T-cell (primary cell): Measurements from ENCODE around the gene DGKD. TPM values are rescaled to one million over a fixed set of nuclear protein-coding genes. Genes with fewer than 3 reads are reported as not detected.

Source experiments
- ATAC-seq, 4 experiments: fragments of 200-7000 bp in 3 of 4; fragments of 150-1000 bp in 1 of 4; cut with Tn5 transposase; replicated peaks in 1 of 4; 1 replicate in 3 of 4; 2 replicates in 1 of 4; pipeline ENCODE4 v1.10.0; 2021; ENCODE audit warnings: moderate library complexity in 3 of 4, mild to moderate bottlenecking in 2 of 4, moderate number of reproducible peaks in 1 of 4
- CTCF ChIA-PET, 2 donors: fragments of 300-600 bp; sonication (Branson Sonifier 250); formaldehyde crosslinking; loops; one replicate each; lab custom pipeline; 2022; ENCODE audit warnings: antibody characterized with exemption in 2 of 2; lab: Charles Lee
- POLR2A ChIA-PET, 2 donors: fragments of 300-600 bp; sonication (Branson Sonifier 250); formaldehyde crosslinking; loops; one replicate each; lab custom pipeline; 2022; ENCODE audit warnings: antibody characterized with exemption in 2 of 2; lab: Charles Lee
- DNase-seq, 35 experiments: peaks; one replicate each; pipeline versions ENCODE4 v3.0.0 to v3.0.0-alpha.2; 2013 to 2023
- H3K27ac ChIP-seq: one replicate; pipeline ENCODE4 v1.5.1; 2013; ENCODE audit warnings: low read length
- H3K27me3 ChIP-seq, 2 experiments: replicated peaks in 1 of 2; 1 replicate in 1 of 2; 2 replicates in 1 of 2; pipeline versions ENCODE4 v1.6.1 to v1.7.0; 2013; ENCODE audit warnings: low read length in 1 of 2, mixed read lengths in 1 of 2; ENCODE audit not compliant: control insufficient read depth in 2 of 2, insufficient read depth in 2 of 2; ENCODE audit errors: extremely low read depth in 1 of 2
- H3K36me3 ChIP-seq, 2 donors: 1 replicate in 1 of 2; 2 replicates in 1 of 2; pipeline versions ENCODE4 v1.6.1 to v1.7.0; 2013; ENCODE audit warnings: low read length in 1 of 2; ENCODE audit not compliant: control insufficient read depth in 2 of 2, insufficient read depth in 1 of 2; ENCODE audit errors: extremely low read depth in 1 of 2
- H3K4me1 ChIP-seq, 2 experiments: 1 replicate in 1 of 2; 2 replicates in 1 of 2; pipeline versions ENCODE4 v1.6.1 to v1.7.0; 2013; ENCODE audit warnings: low read length in 2 of 2, mixed read lengths in 1 of 2; ENCODE audit not compliant: insufficient read depth in 2 of 2, control insufficient read depth in 1 of 2; ENCODE audit errors: extremely low read depth in 1 of 2
- H3K4me3 ChIP-seq, 2 donors: 1 replicate in 1 of 2; 2 replicates in 1 of 2; pipeline versions ENCODE4 v1.5.1 to v1.7.0; 2013; ENCODE audit warnings: mild to moderate bottlenecking in 2 of 2, low read length in 1 of 2, moderate library complexity in 1 of 2; ENCODE audit not compliant: control insufficient read depth in 1 of 2; ENCODE audit errors: extremely low read depth in 1 of 2
- H3K9me3 ChIP-seq: 2 replicates; pipeline ENCODE4 v1.7.0; 2013
- H3K27ac Mint-ChIP-seq, 2 donors: one replicate each; pipeline ENCODE4 v1.8.0; 2020 to 2021; ENCODE audit warnings: mild to moderate bottlenecking in 2 of 2, mixed read lengths in 2 of 2
- H3K27me3 Mint-ChIP-seq, 2 donors: one replicate each; pipeline ENCODE4 v1.8.0; 2021 to 2022; ENCODE audit warnings: mixed read lengths in 2 of 2
- H3K36me3 Mint-ChIP-seq: one replicate; pipeline ENCODE4 v1.8.0; 2021; ENCODE audit warnings: mixed read lengths
- H3K4me1 Mint-ChIP-seq, 3 donors: one replicate each; pipeline ENCODE4 v1.8.0; 2020 to 2022; ENCODE audit warnings: mixed read lengths in 3 of 3, mild to moderate bottlenecking in 1 of 3
- H3K4me3 Mint-ChIP-seq, 3 donors: one replicate each; pipeline ENCODE4 v1.8.0; 2020 to 2022; ENCODE audit warnings: mild to moderate bottlenecking in 3 of 3, mixed read lengths in 3 of 3, moderate library complexity in 3 of 3
- H3K9me3 Mint-ChIP-seq, 3 donors: one replicate each; pipeline ENCODE4 v1.8.0; 2020 to 2022; ENCODE audit warnings: mixed read lengths in 3 of 3
- WGBS: methylation state at CpG from one replicate; pipeline ENCODE4 v1.1.5; 2013; ENCODE audit warnings: missing lambda C conversion rate; ENCODE audit not compliant: insufficient coverage; 5-methylcytosine and 5-hydroxymethylcytosine counted together
- total RNA-seq, 35 experiments: library from RNA in 6 of 35; stranded (reverse) in 6 of 35; fragments of 120-200 nt in 1 of 35; gene quantifications; one replicate each; pipeline versions ENCODE4 v1.2.1 to v1.2.4 and lab custom pipeline; 2013 to 2026

The DGKD gene
- total RNA-seq, 5 donors from 2014 or later (not counting 1 experiment from before 2014, with no cell fraction given): 143 to 254 (median 163) TPM

- no peak for ATAC-seq
Observed at GRCh38 chr2:233456111-233456510, 101.8 kb downstream of the DGKD start.

GRCh38 chr2:233456934-233457333, 102.6 kb downstream of the DGKD start:
- DNase-seq: no peak
- ChIA-PET CTCF (no interaction called here), POLR2A (no interaction called here)
- peaks cover 45 to 96% of the 10 kb centered on the region in 2 donors for H3K36me3 ChIP-seq
- no peaks in the 10 kb centered on the region for H3K27me3 Mint-ChIP-seq
- no peaks in the 10 kb centered on the region for H3K4me1 ChIP-seq
- peaks cover 0 to 5% (median 0%) of the 10 kb centered on the region in 3 donors for H3K4me1 Mint-ChIP-seq
- H3K27ac ChIP-seq: no peak overlapping the region
- no peak overlapping the region for H3K4me3 ChIP-seq
- H3K27me3 ChIP-seq: no peaks in the 10 kb centered on the region
- no peak overlapping the region for H3K27ac Mint-ChIP-seq
- H3K4me3 Mint-ChIP-seq: no peak overlapping the region
- 100% methylated on average over 1 of the region's 5 CpGs for WGBS
- H3K36me3 Mint-ChIP-seq: peaks cover 61% of the 10 kb centered on the region
- no peak for ATAC-seq
- no peaks in the 10 kb centered on the region for H3K9me3 ChIP-seq
- no peaks in the 10 kb centered on the region for H3K9me3 Mint-ChIP-seq

More at GRCh38 chr2:233456111-233456510, 101.8 kb downstream of the DGKD start:
- Mint-ChIP-seq H3K27ac (no peak overlapping the region), H3K4me1 (peaks cover 0 to 5% (median 0%) of the 10 kb centered on the region in 3 donors), H3K27me3 (no peaks in the 10 kb centered on the region), H3K9me3 (no peaks in the 10 kb centered on the region), H3K36me3 (peaks cover 55% of the 10 kb centered on the region), H3K4me3 (no peak overlapping the region)
- DNase-seq: no peak
- H3K27me3 ChIP-seq: no peaks in the 10 kb centered on the region
- CTCF ChIA-PET: no interaction called here
- H3K4me1 ChIP-seq: no peaks in the 10 kb centered on the region
- POLR2A ChIA-PET: interaction anchor here in 1 of 2 donors (0.6 kb wide), 1 partner anchor 55 kb away, joined by 10 read pairs; no protein-coding TSS in a partner anchor
- no peak overlapping the region for H3K4me3 ChIP-seq
- H3K36me3 ChIP-seq: peaks cover 36 to 96% of the 10 kb centered on the region in 2 donors
- no peak overlapping the region for H3K27ac ChIP-seq
- 99% methylated on average over 9 of the region's 11 CpGs for WGBS
- no peaks in the 10 kb centered on the region for H3K9me3 ChIP-seq

GRCh38 chr2:233457356-233457755, 103.1 kb downstream of the DGKD start:
- no peaks in the 10 kb centered on the region for H3K9me3 Mint-ChIP-seq
- ChIA-PET CTCF (no interaction called here), POLR2A (interaction anchor here in 1 of 2 donors (0.5 kb wide), 1 partner anchor 1567 kb away, joined by 4 read pairs; no protein-coding TSS in a partner anchor)
- Histone ChIP-seq H3K27ac (no peak overlapping the region), H3K4me1 (no peaks in the 10 kb centered on the region), H3K4me3 (no peak overlapping the region), H3K27me3 (no peaks in the 10 kb centered on the region), H3K36me3 (peaks cover 46 to 96% of the 10 kb centered on the region in 2 donors), H3K9me3 (no peaks in the 10 kb centered on the region)
- ATAC-seq (no peak), DNase-seq (no peak)
- no peak overlapping the region for H3K27ac Mint-ChIP-seq
- H3K36me3 Mint-ChIP-seq: peaks cover 61% of the 10 kb centered on the region
- WGBS: 96% methylated on average over 5 of the region's 5 CpGs
- no peaks in the 10 kb centered on the region for H3K27me3 Mint-ChIP-seq
- peaks cover 0 to 5% (median 0%) of the 10 kb centered on the region in 3 donors for H3K4me1 Mint-ChIP-seq
- no peak overlapping the region for H3K4me3 Mint-ChIP-seq

GRCh38 chr2:233458031-233458610, 103.8 kb downstream of the DGKD start:
- WGBS: 99% methylated on average over 19 of the region's 20 CpGs
- Histone ChIP-seq H3K4me1 (no peaks in the 10 kb centered on the region), H3K9me3 (no peaks in the 10 kb centered on the region), H3K27me3 (no peaks in the 10 kb centered on the region), H3K36me3 (peaks cover 42 to 96% of the 10 kb centered on the region in 2 donors), H3K4me3 (no peak overlapping the region), H3K27ac (no peak overlapping the region)
- no peaks in the 10 kb centered on the region for H3K27me3 Mint-ChIP-seq
- peaks cover 0 to 5% (median 0%) of the 10 kb centered on the region in 3 donors for H3K4me1 Mint-ChIP-seq
- DNase-seq: no peak
- H3K27ac Mint-ChIP-seq: no peak overlapping the region
- ATAC-seq: no peak
- H3K36me3 Mint-ChIP-seq: peaks cover 63% of the 10 kb centered on the region
- ChIA-PET POLR2A (interaction anchor here in 1 of 2 donors (0.5 kb wide), 1 partner anchor 1567 kb away, joined by 4 read pairs; no protein-coding TSS in a partner anchor), CTCF (interaction anchor here in 1 of 2 donors (0.7 kb wide), 1 partner anchor 1118 kb away, joined by 3 read pairs; no protein-coding TSS in a partner anchor)
- no peak overlapping the region for H3K4me3 Mint-ChIP-seq
- no peaks in the 10 kb centered on the region for H3K9me3 Mint-ChIP-seq

GRCh38 chr2:233458826-233459225, 104.5 kb downstream of the DGKD start:
- Histone ChIP-seq H3K27me3 (no peaks in the 10 kb centered on the region), H3K27ac (no peak overlapping the region), H3K36me3 (peaks cover 37 to 95% of the 10 kb centered on the region in 2 donors), H3K4me1 (no peaks in the 10 kb centered on the region), H3K4me3 (no peak overlapping the region), H3K9me3 (no peaks in the 10 kb centered on the region)
- ChIA-PET CTCF (interaction anchor here in 1 of 2 donors (0.7 kb wide), 1 partner anchor 1117 kb away, joined by 3 read pairs; no protein-coding TSS in a partner anchor), POLR2A (interaction anchor here in 1 of 2 donors (0.6 kb wide), 1 partner anchor 186 kb away, joined by 4 read pairs; no protein-coding TSS in a partner anchor)
- H3K27ac Mint-ChIP-seq: no peak overlapping the region
- no peaks in the 10 kb centered on the region for H3K27me3 Mint-ChIP-seq
- no peaks in the 10 kb centered on the region for H3K9me3 Mint-ChIP-seq
- H3K36me3 Mint-ChIP-seq: peaks cover 63% of the 10 kb centered on the region
- WGBS: 98% methylated on average over 6 of the region's 8 CpGs
- ATAC-seq: no peak
- no peak for DNase-seq
- H3K4me3 Mint-ChIP-seq: no peak overlapping the region
- peaks cover 0 to 5% (median 0%) of the 10 kb centered on the region in 3 donors for H3K4me1 Mint-ChIP-seq

GRCh38 chr2:233459426-233459825, 105.1 kb downstream of the DGKD start:
- Histone ChIP-seq H3K4me1 (no peaks in the 10 kb centered on the region), H3K27me3 (no peaks in the 10 kb centered on the region), H3K9me3 (no peaks in the 10 kb centered on the region), H3K27ac (no peak overlapping the region), H3K36me3 (peaks cover 38 to 95% of the 10 kb centered on the region in 2 donors), H3K4me3 (no peak overlapping the region)
- Mint-ChIP-seq H3K9me3 (no peaks in the 10 kb centered on the region), H3K4me1 (peaks cover 0 to 5% (median 0%) of the 10 kb centered on the region in 3 donors), H3K27ac (no peak overlapping the region), H3K27me3 (no peaks in the 10 kb centered on the region), H3K36me3 (peaks cover 62% of the 10 kb centered on the region), H3K4me3 (no peak overlapping the region)
- ChIA-PET CTCF (interaction anchor here in 1 of 2 donors (0.7 kb wide), 1 partner anchor 19 kb away, joined by 3 read pairs; no protein-coding TSS in a partner anchor), POLR2A (interaction anchor here in 1 of 2 donors (0.6 kb wide), 1 partner anchor 187 kb away, joined by 4 read pairs; no protein-coding TSS in a partner anchor)
- WGBS: 92% methylated on average over 7 of the region's 10 CpGs
- DNase-seq (no peak), ATAC-seq (no peak)
